GM10266 (cell line): ENCODE results near the gene TAF5L.

Source experiments
- DNase-seq: peaks from one replicate; pipeline ENCODE4 v3.0.0; 2012; ENCODE audit errors: extremely low spot score
- TF ChIP-seq, protein P1 (sequence below): IDR thresholded peaks from 2 replicates; pipeline ENCODE4 v1.5.1; 2012; ENCODE audit warnings: mild to moderate bottlenecking, low read depth; ENCODE audit not compliant: control insufficient read depth, insufficient read depth; ENCODE audit errors: missing control alignments

The TAF5L gene

DNA sequence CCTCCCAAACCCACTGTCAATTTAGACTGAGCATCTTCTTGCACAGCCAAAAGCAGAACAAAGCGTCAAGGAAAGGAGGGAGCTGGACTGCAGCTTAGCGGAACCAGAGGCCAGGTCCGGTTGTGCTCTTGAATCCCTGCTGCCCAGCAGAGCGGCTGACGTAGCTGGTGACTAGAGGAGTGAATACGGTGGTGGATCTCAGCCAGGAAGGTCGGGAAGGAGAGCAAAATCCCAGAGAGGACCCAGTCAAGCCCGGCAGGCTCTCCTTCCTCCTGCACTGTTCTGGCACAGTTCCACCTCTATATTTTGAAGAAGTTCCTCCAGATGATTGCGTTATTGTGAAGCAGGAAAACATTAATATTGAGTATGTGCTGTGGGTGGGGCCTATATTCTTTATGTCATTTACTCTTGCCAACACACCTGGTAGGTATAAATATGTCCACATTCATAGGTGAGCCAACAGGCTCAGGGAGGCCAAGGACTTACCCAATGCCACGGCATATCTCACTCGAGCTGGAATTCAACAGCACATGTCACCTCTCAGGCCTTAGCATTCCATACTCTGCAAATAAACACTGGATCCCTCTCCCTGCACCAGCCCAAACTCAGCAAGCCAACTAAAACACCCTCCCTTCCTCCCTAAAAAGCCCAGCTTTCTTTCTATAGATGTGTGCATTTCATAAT is 43.8 kb downstream of the TAF5L start:
- DNase-seq = no peak
- TF ChIP-seq, protein P1, sequence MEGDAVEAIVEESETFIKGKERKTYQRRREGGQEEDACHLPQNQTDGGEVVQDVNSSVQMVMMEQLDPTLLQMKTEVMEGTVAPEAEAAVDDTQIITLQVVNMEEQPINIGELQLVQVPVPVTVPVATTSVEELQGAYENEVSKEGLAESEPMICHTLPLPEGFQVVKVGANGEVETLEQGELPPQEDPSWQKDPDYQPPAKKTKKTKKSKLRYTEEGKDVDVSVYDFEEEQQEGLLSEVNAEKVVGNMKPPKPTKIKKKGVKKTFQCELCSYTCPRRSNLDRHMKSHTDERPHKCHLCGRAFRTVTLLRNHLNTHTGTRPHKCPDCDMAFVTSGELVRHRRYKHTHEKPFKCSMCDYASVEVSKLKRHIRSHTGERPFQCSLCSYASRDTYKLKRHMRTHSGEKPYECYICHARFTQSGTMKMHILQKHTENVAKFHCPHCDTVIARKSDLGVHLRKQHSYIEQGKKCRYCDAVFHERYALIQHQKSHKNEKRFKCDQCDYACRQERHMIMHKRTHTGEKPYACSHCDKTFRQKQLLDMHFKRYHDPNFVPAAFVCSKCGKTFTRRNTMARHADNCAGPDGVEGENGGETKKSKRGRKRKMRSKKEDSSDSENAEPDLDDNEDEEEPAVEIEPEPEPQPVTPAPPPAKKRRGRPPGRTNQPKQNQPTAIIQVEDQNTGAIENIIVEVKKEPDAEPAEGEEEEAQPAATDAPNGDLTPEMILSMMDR = no peak

DNA sequence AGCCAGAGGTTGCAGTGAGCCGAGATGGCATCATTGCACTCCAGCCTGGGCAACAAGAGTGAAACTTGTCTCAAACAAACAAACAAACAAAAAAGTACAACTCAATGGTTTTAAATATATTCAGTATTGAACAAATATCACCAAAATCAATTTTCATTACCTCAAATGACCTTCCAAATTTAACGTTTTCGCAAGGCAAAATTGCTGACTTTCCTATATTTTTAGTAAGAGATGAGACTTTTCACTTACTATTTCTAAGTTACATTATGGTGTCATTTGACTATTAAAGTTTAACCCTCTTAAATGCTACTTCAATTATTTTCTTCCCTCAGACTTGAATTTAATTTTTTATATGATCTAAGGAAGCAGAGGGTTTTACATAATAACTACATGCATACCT is 44.4 kb downstream of the TAF5L start:
- TF ChIP-seq, protein P1 = no peak
- DNase-seq = no peak

DNA sequence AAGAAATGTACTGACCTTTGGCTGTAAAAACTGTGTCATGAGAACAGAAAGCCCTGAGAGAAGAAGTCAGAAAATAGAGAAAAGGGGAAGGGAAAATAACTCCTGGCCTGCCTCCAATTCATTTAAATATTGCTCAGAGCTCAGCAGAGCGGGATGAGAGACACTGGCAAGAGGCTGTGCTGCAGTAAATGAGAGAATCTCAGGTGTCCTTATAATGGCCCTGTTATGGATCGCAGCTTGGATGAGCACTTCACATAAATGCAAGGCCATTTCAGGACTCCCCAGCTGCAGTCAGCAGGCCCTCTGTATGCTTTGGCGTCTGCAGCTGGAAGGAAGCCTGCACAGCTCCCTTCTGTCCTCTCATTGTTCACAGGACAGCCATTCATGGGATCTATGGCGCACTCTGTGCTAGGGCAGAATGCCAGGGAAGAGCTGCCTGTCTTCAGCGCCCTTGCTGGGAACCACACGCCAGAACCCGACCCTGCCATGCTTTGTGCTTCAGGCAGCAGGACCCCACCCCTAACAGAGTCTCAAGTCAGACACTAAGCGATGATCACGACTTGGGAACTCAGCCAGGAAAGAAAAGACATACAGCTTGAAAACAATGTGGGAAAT is 46.8 kb downstream of the TAF5L start:
- no peak for DNase-seq
- TF ChIP-seq, protein P1 = no peak

DNA sequence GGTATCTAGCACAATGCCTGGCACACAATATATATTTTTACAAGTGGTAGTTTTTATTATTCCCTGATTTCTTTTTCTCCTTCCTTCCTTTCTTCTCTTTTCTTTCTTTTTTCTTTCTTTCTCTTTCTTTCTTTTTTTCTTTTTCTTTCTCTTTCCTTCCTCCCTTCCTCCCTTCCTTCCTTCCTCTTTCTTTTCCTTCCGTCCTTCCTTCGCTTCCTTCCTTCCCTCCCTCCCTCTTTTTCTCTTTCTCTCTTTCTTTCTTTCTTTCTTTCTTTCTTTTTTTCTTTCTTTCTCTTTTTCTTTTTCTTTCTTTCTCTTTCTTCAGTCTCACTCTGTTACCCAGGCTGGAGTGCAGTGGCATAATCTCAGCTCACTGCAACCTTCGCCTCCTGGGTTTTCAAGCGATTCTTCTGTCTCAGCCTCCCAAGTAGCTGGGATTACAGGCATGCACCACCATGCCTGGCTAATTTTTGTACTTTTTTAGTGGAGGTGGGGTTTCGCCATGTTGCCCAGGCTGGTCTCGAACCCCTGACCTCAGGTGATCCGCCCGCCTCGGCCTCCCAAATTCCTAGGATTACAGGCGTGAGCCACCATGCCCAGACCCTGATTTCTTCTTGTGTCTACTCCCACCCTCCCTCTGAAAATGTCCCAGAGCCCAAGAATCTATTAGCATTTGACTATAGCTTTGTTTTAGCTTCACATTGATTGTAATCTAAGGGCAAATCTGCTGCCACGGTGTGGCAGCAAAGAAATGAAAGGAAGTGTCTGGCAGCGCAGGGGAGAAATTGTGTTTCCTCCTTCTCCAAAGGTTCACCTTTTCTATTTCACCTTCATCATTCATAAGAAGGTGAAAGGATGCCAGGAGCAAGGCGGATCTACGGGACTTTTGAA is 47.5 kb downstream of the TAF5L start:
- TF ChIP-seq, protein P1 = no peak
- DNase-seq = no peak

DNA sequence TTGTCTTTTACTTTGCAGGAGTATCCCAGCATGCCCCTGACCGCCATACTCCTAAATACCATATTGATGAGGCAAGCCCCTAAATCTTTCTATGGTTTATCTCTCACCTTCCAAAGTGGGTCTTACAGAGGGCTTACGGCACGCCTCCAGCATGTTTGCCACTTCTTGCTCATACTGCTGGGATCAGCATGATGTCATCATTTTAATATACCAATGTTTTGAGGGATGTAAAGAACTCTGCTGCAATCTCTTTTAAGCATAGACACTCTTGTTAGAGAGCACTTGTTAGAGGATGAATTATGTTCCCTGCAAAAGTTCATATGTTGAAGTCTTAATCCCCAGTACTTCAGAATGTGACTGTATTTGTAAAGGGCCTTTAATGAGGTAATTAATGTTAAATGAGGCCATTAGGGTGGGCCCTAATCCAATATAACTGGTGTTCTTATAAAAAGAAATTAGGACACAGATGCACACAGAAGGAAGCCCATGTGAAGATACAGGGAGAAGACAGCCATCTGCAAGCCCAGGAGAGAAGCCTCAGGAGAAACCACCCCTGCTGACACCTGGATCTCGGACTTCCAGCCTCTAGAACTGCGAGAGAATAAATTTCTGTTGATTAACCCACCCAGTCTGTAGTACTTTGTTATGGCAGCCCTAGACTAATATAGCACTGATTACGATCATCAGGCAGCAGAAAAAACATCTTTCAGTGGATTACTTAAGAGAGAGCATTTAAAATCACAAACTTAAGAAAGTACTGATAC is 51.1 kb downstream of the TAF5L start:
- TF ChIP-seq, protein P1 = no peak
- DNase-seq = no peak

DNA sequence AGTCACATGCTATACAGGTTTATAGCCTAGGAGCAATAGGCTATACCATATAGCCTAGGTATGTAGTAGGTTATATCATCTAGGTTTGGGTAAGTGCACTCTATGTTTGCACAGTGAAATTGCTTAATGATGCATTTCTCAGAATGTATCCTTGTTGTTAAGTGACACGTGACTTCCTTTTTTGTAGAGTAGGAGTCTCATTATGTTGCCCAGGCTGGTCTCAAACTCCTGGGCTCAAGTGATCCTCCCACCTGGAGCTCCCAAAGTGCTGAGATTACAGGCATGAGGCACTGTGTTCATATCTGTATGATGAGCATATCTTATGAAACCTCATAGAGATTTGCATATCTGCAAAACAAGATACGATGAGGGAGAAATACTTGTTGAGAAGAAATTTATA is 53.6 kb downstream of the TAF5L start:
- TF ChIP-seq, protein P1 = no peak
- no peak for DNase-seq
